HEK293 (cell line): ENCODE measurements around the gene ZNF23.

Experiments
- CTCF ChIA-PET: fragments of 350-600 bp; formaldehyde crosslinking; extraction: SDS; loops from one replicate; lab custom pipeline; 2021; ENCODE audit warnings: antibody characterized with exemption; lab: Yijun Ruan, JAX
- POLR2A ChIA-PET: fragments of 300-600 bp; formaldehyde crosslinking; extraction: SDS; loops from one replicate; lab custom pipeline; 2020; ENCODE audit warnings: antibody characterized with exemption, inconsistent platforms; lab: Yijun Ruan, JAX
- H3K27ac ChIP-seq: fragments of 200-500 bp; sonication (Bioruptor generic); 2 replicates; pipeline ENCODE4 v1.5.1; 2014; ENCODE audit warnings: low read depth, low read length, control low read depth, inconsistent platforms; ENCODE audit errors: extremely low read depth
- H3K36me3 ChIP-seq, 2 experiments: fragments of 200-500 bp in 1 of 2; sonication (Bioruptor generic) in 1 of 2; 1 replicate in 1 of 2; 2 replicates in 1 of 2; pipeline ENCODE4 v1.5.1; 2014 to 2017; ENCODE audit warnings: inconsistent platforms in 2 of 2, low read length in 2 of 2; ENCODE audit not compliant: control insufficient read depth in 2 of 2, insufficient read depth in 1 of 2
- H3K4me1 ChIP-seq: fragments of 200-500 bp; sonication (Bioruptor generic); 2 replicates; pipeline ENCODE4 v1.5.1; 2014; ENCODE audit warnings: mild to moderate bottlenecking, low read length, inconsistent platforms; ENCODE audit not compliant: control insufficient read depth, insufficient read depth
- H3K4me3 ChIP-seq: 2 replicates; pipeline ENCODE4 v1.5.1; 2011; ENCODE audit warnings: low read depth, mild to moderate bottlenecking, control low read depth, low read length, moderate library complexity
- H3K9me3 ChIP-seq: fragments of 200-500 bp; sonication (Bioruptor generic); 2 replicates; pipeline ENCODE4 v1.5.1; 2014; ENCODE audit warnings: low read depth, low read length, inconsistent platforms; ENCODE audit not compliant: control insufficient read depth, insufficient read depth
- SP2 ChIP-seq: fragments of 450-650 bp; formaldehyde crosslinking; IDR thresholded peaks from 2 replicates; pipeline ENCODE4 v1.5.1; 2016; ENCODE audit warnings: missing biosample characterization, missing genetic modification characterization
- ZNF10 ChIP-seq: fragments of 450-650 bp; formaldehyde crosslinking; IDR thresholded peaks from 2 replicates; pipeline ENCODE4 v1.5.1; 2017; ENCODE audit warnings: missing biosample characterization, missing genetic modification characterization
- ZNF211 ChIP-seq: fragments of 450-650 bp; formaldehyde crosslinking; IDR thresholded peaks from 2 replicates; pipeline ENCODE4 v1.5.1; 2016; ENCODE audit warnings: low read depth, missing biosample characterization, missing genetic modification characterization
- ZNF23 ChIP-seq: fragments of 450-650 bp; formaldehyde crosslinking; IDR thresholded peaks from 2 replicates; pipeline ENCODE4 v1.5.1; 2016; ENCODE audit warnings: missing biosample characterization, missing genetic modification characterization, borderline replicate concordance
- ZNF274 ChIP-seq, 2 experiments: fragments of 200-500 bp in 1 of 2; fragments of 450-650 bp in 1 of 2; sonication (Bioruptor generic) in 1 of 2; formaldehyde crosslinking in 1 of 2; IDR thresholded peaks; 2 replicates each; pipeline versions ENCODE4 v1.5.1 to v1.6.1; 2014 to 2016; ENCODE audit warnings: borderline replicate concordance in 1 of 2, inconsistent platforms in 1 of 2, low read length in 1 of 2, missing biosample characterization in 1 of 2, missing genetic modification characterization in 1 of 2
- ZNF423 ChIP-seq: fragments of 450-650 bp; formaldehyde crosslinking; IDR thresholded peaks from 2 replicates; pipeline ENCODE4 v1.5.1; 2016; ENCODE audit warnings: missing biosample characterization, missing genetic modification characterization
- ZNF529 ChIP-seq: fragments of 450-650 bp; formaldehyde crosslinking; IDR thresholded peaks from 2 replicates; pipeline ENCODE4 v1.5.1; 2017; ENCODE audit warnings: missing genetic modification characterization, missing biosample characterization; ENCODE audit not compliant: insufficient replicate concordance
- ZNF560 ChIP-seq: fragments of 450-650 bp; formaldehyde crosslinking; IDR thresholded peaks from 2 replicates; pipeline ENCODE4 v1.5.1; 2017; ENCODE audit warnings: missing biosample characterization, missing genetic modification characterization, borderline replicate concordance
- ZNF610 ChIP-seq: fragments of 450-650 bp; formaldehyde crosslinking; IDR thresholded peaks from 2 replicates; pipeline ENCODE4 v1.5.1; 2016; ENCODE audit warnings: missing biosample characterization, missing genetic modification characterization, borderline replicate concordance
- ZNF660 ChIP-seq: fragments of 450-650 bp; IDR thresholded peaks from 2 replicates; pipeline ENCODE4 v1.5.1; 2018; ENCODE audit warnings: missing biosample characterization, mild to moderate bottlenecking, missing genetic modification characterization
- ZNF830 ChIP-seq: fragments of 450-650 bp; IDR thresholded peaks from 2 replicates; pipeline ENCODE4 v1.5.0; 2018; ENCODE audit warnings: missing biosample characterization, missing genetic modification characterization, low read depth, mild to moderate bottlenecking, moderate library complexity
- TF ChIP-seq, protein P1 (sequence below): fragments of 450-650 bp; formaldehyde crosslinking; IDR thresholded peaks from 2 replicates; pipeline ENCODE4 v1.5.1; 2017; ENCODE audit warnings: missing biosample characterization, missing genetic modification characterization
- TF ChIP-seq, protein P2 (sequence below): fragments of 450-650 bp; formaldehyde crosslinking; IDR thresholded peaks from 2 replicates; pipeline ENCODE4; 2016; ENCODE audit warnings: missing biosample characterization, missing genetic modification characterization
- TF ChIP-seq, protein P3 (sequence below): fragments of 450-650 bp; formaldehyde crosslinking; IDR thresholded peaks from 2 replicates; pipeline ENCODE4 v1.5.1; 2016; ENCODE audit warnings: missing biosample characterization, missing genetic modification characterization
- TF ChIP-seq, protein P4 (sequence below): fragments of 450-650 bp; formaldehyde crosslinking; IDR thresholded peaks from 2 replicates; pipeline ENCODE4 v1.5.1; 2016; ENCODE audit warnings: missing biosample characterization, missing genetic modification characterization
- TF ChIP-seq, protein P5 (sequence below): sonication (generic); formaldehyde crosslinking; IDR thresholded peaks from 2 replicates; pipeline ENCODE4 v1.8.1; 2022; ENCODE audit warnings: mild to moderate bottlenecking, moderate library complexity, missing genetic modification reagents

The ZNF23 gene

DNA sequence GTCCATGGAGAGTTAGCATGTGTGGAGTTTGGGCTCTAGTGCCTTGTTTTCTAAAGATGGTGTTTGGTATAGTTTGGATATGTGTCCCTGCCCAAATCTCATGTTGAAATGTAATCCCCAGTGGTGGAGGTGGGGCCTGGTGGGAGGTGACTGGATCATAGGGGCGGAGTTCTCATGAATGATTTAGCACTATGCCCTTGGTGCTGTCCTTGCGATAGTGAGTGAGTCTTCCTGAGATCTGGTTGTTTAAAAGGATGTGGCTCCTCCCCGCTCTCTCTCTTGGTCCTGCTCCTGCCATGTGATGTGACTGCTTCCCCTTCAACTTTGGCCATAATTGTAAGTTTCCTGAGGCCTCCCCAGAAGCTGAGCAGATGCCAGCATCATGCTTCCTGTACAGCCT is 36.0 kb upstream of the ZNF23 start (continued):
- TF ChIP-seq ZNF529: no peak
- TF ChIP-seq ZNF211 (tag by site-specific recombination): no peak
- no peak for TF ChIP-seq ZNF274 (IDR thresholded peaks at IDR 0.05; ENCODE audit: low read length)
- TF ChIP-seq ZNF274 (tag by site-specific recombination; IDR thresholded peaks at IDR 0.05; ENCODE audit: borderline replicate concordance): no peak

DNA sequence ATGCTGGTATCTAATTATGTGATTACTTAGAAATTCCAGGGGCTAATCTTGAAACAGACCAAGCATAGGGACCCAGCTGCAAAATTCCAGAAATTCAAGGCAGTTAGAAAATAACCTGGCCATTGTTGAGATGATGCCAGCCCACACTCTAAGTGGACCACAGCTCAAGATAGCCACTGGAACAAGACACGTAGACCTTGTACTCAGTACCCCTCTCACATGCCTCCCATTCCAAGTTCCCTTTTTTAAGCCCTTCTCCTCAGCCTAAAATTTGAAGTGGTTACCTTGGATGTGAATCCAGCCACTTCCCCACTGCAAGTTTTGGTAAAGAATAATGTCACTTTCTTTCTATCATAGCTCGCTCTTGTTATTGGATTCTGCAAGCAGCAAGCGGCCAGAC is 31.2 kb upstream of the ZNF23 start:
- H3K36me3 ChIP-seq: no peaks in the 10 kb centered on the region
- H3K9me3 ChIP-seq: no peaks in the 10 kb centered on the region
- CTCF ChIA-PET: interaction anchor here (1.1 kb wide), 1 partner anchor 13 kb away, joined by 5 read pairs; no protein-coding TSS in a partner anchor
- no peaks in the 10 kb centered on the region for H3K4me1 ChIP-seq
- H3K27ac ChIP-seq: no peak overlapping the region
- no peak overlapping the region for H3K4me3 ChIP-seq
- POLR2A ChIA-PET: no interaction called here
- TF ChIP-seq ZNF23 (tag by site-specific recombination) (no peak), ZNF610 (tag by site-specific recombination) (no peak), ZNF660 (tag by site-specific recombination) (no peak), ZNF10 (tag by site-specific recombination) (no peak), ZNF423 (tag by site-specific recombination) (no peak), ZNF560 (tag by site-specific recombination) (no peak), SP2 (tag by site-specific recombination) (no peak), ZNF830 (tag by site-specific recombination) (no peak)
- TF ChIP-seq, protein P1, sequence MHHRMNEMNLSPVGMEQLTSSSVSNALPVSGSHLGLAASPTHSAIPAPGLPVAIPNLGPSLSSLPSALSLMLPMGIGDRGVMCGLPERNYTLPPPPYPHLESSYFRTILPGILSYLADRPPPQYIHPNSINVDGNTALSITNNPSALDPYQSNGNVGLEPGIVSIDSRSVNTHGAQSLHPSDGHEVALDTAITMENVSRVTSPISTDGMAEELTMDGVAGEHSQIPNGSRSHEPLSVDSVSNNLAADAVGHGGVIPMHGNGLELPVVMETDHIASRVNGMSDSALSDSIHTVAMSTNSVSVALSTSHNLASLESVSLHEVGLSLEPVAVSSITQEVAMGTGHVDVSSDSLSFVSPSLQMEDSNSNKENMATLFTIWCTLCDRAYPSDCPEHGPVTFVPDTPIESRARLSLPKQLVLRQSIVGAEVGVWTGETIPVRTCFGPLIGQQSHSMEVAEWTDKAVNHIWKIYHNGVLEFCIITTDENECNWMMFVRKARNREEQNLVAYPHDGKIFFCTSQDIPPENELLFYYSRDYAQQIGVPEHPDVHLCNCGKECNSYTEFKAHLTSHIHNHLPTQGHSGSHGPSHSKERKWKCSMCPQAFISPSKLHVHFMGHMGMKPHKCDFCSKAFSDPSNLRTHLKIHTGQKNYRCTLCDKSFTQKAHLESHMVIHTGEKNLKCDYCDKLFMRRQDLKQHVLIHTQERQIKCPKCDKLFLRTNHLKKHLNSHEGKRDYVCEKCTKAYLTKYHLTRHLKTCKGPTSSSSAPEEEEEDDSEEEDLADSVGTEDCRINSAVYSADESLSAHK (tag by site-specific recombination): no peak
- TF ChIP-seq, protein P2, sequence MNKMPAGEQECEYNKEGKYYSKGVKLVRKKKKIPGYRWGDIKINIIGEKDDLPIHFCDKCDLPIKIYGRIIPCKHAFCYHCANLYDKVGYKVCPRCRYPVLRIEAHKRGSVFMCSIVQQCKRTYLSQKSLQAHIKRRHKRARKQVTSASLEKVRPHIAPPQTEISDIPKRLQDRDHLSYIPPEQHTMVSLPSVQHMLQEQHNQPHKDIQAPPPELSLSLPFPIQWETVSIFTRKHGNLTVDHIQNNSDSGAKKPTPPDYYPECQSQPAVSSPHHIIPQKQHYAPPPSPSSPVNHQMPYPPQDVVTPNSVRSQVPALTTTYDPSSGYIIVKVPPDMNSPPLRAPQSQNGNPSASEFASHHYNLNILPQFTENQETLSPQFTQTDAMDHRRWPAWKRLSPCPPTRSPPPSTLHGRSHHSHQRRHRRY (tag by site-specific recombination): no peak
- TF ChIP-seq, protein P3, sequence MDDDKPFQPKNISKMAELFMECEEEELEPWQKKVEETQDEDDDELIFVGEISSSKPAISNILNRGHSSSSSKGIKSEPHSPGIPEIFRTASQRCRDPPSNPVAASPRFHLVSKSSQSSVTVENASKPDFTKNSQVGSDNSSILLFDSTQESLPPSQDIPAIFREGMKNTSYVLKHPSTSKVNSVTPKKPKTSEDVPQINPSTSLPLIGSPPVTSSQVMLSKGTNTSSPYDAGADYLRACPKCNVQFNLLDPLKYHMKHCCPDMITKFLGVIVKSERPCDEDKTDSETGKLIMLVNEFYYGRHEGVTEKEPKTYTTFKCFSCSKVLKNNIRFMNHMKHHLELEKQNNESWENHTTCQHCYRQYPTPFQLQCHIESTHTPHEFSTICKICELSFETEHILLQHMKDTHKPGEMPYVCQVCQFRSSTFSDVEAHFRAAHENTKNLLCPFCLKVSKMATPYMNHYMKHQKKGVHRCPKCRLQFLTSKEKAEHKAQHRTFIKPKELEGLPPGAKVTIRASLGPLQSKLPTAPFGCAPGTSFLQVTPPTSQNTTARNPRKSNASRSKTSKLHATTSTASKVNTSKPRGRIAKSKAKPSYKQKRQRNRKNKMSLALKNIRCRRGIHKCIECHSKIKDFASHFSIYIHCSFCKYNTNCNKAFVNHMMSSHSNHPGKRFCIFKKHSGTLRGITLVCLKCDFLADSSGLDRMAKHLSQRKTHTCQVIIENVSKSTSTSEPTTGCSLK (tag by site-specific recombination): no peak
- TF ChIP-seq, protein P4, sequence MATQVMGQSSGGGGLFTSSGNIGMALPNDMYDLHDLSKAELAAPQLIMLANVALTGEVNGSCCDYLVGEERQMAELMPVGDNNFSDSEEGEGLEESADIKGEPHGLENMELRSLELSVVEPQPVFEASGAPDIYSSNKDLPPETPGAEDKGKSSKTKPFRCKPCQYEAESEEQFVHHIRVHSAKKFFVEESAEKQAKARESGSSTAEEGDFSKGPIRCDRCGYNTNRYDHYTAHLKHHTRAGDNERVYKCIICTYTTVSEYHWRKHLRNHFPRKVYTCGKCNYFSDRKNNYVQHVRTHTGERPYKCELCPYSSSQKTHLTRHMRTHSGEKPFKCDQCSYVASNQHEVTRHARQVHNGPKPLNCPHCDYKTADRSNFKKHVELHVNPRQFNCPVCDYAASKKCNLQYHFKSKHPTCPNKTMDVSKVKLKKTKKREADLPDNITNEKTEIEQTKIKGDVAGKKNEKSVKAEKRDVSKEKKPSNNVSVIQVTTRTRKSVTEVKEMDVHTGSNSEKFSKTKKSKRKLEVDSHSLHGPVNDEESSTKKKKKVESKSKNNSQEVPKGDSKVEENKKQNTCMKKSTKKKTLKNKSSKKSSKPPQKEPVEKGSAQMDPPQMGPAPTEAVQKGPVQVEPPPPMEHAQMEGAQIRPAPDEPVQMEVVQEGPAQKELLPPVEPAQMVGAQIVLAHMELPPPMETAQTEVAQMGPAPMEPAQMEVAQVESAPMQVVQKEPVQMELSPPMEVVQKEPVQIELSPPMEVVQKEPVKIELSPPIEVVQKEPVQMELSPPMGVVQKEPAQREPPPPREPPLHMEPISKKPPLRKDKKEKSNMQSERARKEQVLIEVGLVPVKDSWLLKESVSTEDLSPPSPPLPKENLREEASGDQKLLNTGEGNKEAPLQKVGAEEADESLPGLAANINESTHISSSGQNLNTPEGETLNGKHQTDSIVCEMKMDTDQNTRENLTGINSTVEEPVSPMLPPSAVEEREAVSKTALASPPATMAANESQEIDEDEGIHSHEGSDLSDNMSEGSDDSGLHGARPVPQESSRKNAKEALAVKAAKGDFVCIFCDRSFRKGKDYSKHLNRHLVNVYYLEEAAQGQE (tag by site-specific recombination): no peak
- TF ChIP-seq, protein P5, sequence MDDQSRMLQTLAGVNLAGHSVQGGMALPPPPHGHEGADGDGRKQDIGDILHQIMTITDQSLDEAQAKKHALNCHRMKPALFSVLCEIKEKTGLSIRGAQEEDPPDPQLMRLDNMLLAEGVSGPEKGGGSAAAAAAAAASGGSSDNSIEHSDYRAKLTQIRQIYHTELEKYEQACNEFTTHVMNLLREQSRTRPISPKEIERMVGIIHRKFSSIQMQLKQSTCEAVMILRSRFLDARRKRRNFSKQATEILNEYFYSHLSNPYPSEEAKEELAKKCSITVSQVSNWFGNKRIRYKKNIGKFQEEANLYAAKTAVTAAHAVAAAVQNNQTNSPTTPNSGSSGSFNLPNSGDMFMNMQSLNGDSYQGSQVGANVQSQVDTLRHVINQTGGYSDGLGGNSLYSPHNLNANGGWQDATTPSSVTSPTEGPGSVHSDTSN: no peak
